B cell (primary cell): Measurements from ENCODE around the gene WWC1. TPM values are rescaled to one million over a fixed set of nuclear protein-coding genes. Genes with fewer than 3 reads are reported as not detected.
"Not testable (repeated sequence)": the region's sequence is repeated elsewhere in the genome, so short reads cannot be mapped to it uniquely, and the experiment has no call there.

Source experiments
- ATAC-seq: fragments of 200-7000 bp; cut with Tn5 transposase; one replicate; pipeline ENCODE4 v1.10.0; 2021; ENCODE audit warnings: low read depth, mild to moderate bottlenecking, moderate number of reproducible peaks, moderate library complexity
- CTCF ChIA-PET: fragments of 350-600 bp; sonication (Branson Sonifier 250); formaldehyde crosslinking; loops from one replicate; lab custom pipeline; 2021; ENCODE audit warnings: antibody characterized with exemption, inconsistent platforms; lab: Charles Lee
- POLR2A ChIA-PET: fragments of 350-600 bp; sonication (Branson Sonifier 250); formaldehyde crosslinking; loops from one replicate; lab custom pipeline; 2021; ENCODE audit warnings: antibody characterized with exemption; lab: Charles Lee
- DNase-seq: peaks from one replicate; pipeline ENCODE4 v3.0.0; 2013
- H2AFZ ChIP-seq: 2 replicates; pipeline ENCODE4 v1.6.1; 2012; ENCODE audit warnings: mild to moderate bottlenecking, low read depth, low read length; ENCODE audit not compliant: insufficient read depth, poor library complexity, severe bottlenecking
- H3K27ac ChIP-seq, 2 donors: 1 replicate in 1 of 2; 2 replicates in 1 of 2; pipeline ENCODE4 v1.5.1; 2012 to 2013; ENCODE audit warnings: low read length in 2 of 2, mild to moderate bottlenecking in 2 of 2, moderate library complexity in 1 of 2
- H3K27me3 ChIP-seq, 4 experiments: fragments of 200-600 bp in 1 of 4; sonication (generic) in 1 of 4; replicated peaks in 1 of 4; 1 replicate in 2 of 4; 2 replicates in 2 of 4; pipeline versions ENCODE4 v1.6.1 to v1.7.0; 2013 to 2016; ENCODE audit warnings: low read length in 3 of 4, mild to moderate bottlenecking in 2 of 4, mixed read lengths in 1 of 4, moderate library complexity in 1 of 4; ENCODE audit not compliant: insufficient read depth in 4 of 4, control insufficient read depth in 3 of 4; ENCODE audit errors: control extremely low read depth in 1 of 4
- H3K36me3 ChIP-seq, 2 experiments: replicated peaks in 1 of 2; 1 replicate in 1 of 2; 2 replicates in 1 of 2; pipeline versions ENCODE4 v1.6.1 to v1.7.1; 2013; ENCODE audit warnings: low read length in 1 of 2; ENCODE audit not compliant: insufficient read depth in 2 of 2, control insufficient read depth in 1 of 2; ENCODE audit errors: control extremely low read depth in 1 of 2, extremely low read depth in 1 of 2
- H3K4me1 ChIP-seq, 2 donors: fragments of 200-600 bp in 1 of 2; sonication (generic) in 1 of 2; 1 replicate in 1 of 2; 2 replicates in 1 of 2; pipeline versions ENCODE4 v1.5.1 to v1.6.1; 2013 to 2017; ENCODE audit warnings: low read length in 2 of 2; ENCODE audit not compliant: control insufficient read depth in 2 of 2, insufficient read depth in 2 of 2
- H3K4me2 ChIP-seq: replicated peaks from 2 replicates; pipeline ENCODE3; 2012; ENCODE audit warnings: mild to moderate bottlenecking, low read depth, low read length; ENCODE audit not compliant: poor library complexity, severe bottlenecking
- H3K4me3 ChIP-seq, 5 experiments: fragments of 200-600 bp in 1 of 5; sonication (generic) in 1 of 5; 1 replicate in 3 of 5; 2 replicates in 2 of 5; pipeline versions ENCODE4 v1.5.1 to v1.7.0; 2011 to 2016; ENCODE audit warnings: low read length in 4 of 5, mild to moderate bottlenecking in 4 of 5, low read depth in 2 of 5, control low read depth in 1 of 5, moderate library complexity in 1 of 5; ENCODE audit not compliant: insufficient read depth in 1 of 5; ENCODE audit errors: control extremely low read depth in 1 of 5, extremely low read depth in 1 of 5
- H3K79me2 ChIP-seq: fragments of 200-600 bp; sonication (generic); one replicate; pipeline ENCODE4 v1.6.0; 2016; ENCODE audit warnings: low read length; ENCODE audit not compliant: control insufficient read depth, insufficient read depth
- H3K9ac ChIP-seq: fragments of 200-600 bp; sonication (generic); 2 replicates; pipeline ENCODE4 v1.6.1; 2017; ENCODE audit warnings: mild to moderate bottlenecking, low read length, moderate library complexity
- H3K9me3 ChIP-seq, 3 donors: one replicate each; pipeline versions ENCODE4 v1.6.1 to v1.7.1; 2013; ENCODE audit warnings: low read length in 2 of 3; ENCODE audit not compliant: control insufficient read depth in 2 of 3, insufficient read depth in 1 of 3; ENCODE audit errors: control extremely low read depth in 1 of 3
- H4K20me1 ChIP-seq: 2 replicates; pipeline ENCODE4 v1.6.0; 2012; ENCODE audit warnings: mild to moderate bottlenecking, low read length; ENCODE audit not compliant: insufficient read depth, control insufficient read depth, poor library complexity, severe bottlenecking
- H3K27ac Mint-ChIP-seq: one replicate; pipeline ENCODE4 v1.8.0; 2021; ENCODE audit warnings: mixed read lengths
- H3K27me3 Mint-ChIP-seq: one replicate; pipeline ENCODE4 v1.8.0; 2021; ENCODE audit warnings: mixed read lengths
- H3K4me1 Mint-ChIP-seq: one replicate; pipeline ENCODE4 v1.8.0; 2021; ENCODE audit warnings: mixed read lengths
- H3K4me3 Mint-ChIP-seq: one replicate; pipeline ENCODE4 v1.8.0; 2021; ENCODE audit warnings: mixed read lengths
- H3K9me3 Mint-ChIP-seq: one replicate; pipeline ENCODE4 v1.8.0; 2022; ENCODE audit warnings: mixed read lengths; ENCODE audit not compliant: insufficient read depth
- EZH2 ChIP-seq: IDR thresholded peaks from 2 replicates; pipeline ENCODE4 v1.6.1; 2012; ENCODE audit warnings: borderline replicate concordance, low read depth, mild to moderate bottlenecking, moderate library complexity, low read length; ENCODE audit not compliant: insufficient read depth, poor library complexity, severe bottlenecking
- WGBS: methylation state at CpG from one replicate; pipeline ENCODE4 v1.1.5; 2013; ENCODE audit warnings: missing lambda C conversion rate; ENCODE audit not compliant: insufficient coverage; 5-methylcytosine and 5-hydroxymethylcytosine counted together
- intact Hi-C: fragments of 100-400 bp; cut with micrococcal nuclease; formaldehyde crosslinking; loops from one replicate; pipeline ENCODE4 v1.10.0; 2022
- polyA plus RNA-seq: library from polyadenylated mRNA; depleted of rRNA; stranded (reverse); fragments of >200 nt; gene quantifications from 2 replicates; pipeline ENCODE4 v1.2.3, GENCODE V29; 2012
- total RNA-seq, 2 donors: library from RNA; stranded (reverse); fragments of 120-200 nt in 1 of 2; gene quantifications; 1 replicate in 1 of 2; 2 replicates in 1 of 2; pipeline versions ENCODE4 v1.2.3 to v1.2.4, GENCODE V29; 2013 to 2022
- TF ChIP-seq, protein P1 (sequence below): fragments of 200-600 bp; IDR thresholded peaks from one replicate; pipeline ENCODE4 v1.8.0; 2022; ENCODE audit warnings: antibody characterized with exemption, mild to moderate bottlenecking

WWC1 gene
- total and polyA plus RNA-seq, 2 donors (not counting 1 experiment from before 2014, with no cell fraction given): 1.5 to 2.0 TPM

DNA sequence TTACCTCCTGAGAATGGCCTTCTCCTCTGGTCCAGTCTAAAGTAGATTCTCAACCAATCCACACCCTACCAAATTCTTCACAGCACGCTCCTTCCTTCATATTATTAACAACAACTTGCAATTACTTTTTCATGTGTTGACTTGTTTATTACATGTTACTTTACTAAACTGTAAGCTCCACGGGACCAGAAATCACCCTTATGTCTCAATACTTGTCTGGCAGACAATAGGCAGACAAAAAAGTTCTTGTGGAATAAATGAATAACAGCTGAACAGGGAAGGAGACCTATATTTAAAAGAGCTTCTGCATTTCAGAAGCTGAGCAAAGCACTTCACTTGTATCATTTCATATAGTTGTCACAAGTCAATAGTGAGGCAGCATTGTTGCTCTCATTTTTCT lies 5.7 kb upstream of the WWC1 start:
- peaks cover 10% of the 10 kb centered on the region for H3K9me3 Mint-ChIP-seq
- TF ChIP-seq, protein P1, sequence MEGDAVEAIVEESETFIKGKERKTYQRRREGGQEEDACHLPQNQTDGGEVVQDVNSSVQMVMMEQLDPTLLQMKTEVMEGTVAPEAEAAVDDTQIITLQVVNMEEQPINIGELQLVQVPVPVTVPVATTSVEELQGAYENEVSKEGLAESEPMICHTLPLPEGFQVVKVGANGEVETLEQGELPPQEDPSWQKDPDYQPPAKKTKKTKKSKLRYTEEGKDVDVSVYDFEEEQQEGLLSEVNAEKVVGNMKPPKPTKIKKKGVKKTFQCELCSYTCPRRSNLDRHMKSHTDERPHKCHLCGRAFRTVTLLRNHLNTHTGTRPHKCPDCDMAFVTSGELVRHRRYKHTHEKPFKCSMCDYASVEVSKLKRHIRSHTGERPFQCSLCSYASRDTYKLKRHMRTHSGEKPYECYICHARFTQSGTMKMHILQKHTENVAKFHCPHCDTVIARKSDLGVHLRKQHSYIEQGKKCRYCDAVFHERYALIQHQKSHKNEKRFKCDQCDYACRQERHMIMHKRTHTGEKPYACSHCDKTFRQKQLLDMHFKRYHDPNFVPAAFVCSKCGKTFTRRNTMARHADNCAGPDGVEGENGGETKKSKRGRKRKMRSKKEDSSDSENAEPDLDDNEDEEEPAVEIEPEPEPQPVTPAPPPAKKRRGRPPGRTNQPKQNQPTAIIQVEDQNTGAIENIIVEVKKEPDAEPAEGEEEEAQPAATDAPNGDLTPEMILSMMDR: no peak
- no peak for TF ChIP-seq EZH2

DNA sequence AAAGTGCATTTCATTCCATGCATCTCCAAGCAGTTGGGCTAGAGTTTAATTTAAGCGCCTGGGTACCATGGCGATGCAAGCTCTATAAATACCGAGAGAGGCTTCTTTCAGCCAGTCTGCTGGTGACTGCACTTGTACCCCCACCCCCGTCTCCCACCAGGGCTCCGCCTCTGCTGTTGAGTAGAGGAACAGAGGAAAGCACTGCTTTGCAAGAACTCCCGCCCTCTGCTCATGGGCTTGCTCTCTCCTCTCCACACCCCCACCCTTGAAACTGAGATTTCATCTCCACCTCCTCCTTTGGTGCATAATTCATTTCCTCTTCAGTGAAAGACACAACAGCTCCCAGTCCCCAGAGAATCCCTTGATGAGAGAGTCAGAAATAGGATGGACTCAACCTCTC lies 5.1 kb upstream of the WWC1 start:
- WGBS: 83% methylated on average over 2 of the region's 6 CpGs
- H4K20me1 ChIP-seq: no peaks in the 10 kb centered on the region
- no peaks in the 10 kb centered on the region for H3K36me3 ChIP-seq
- Mint-ChIP-seq H3K4me1 (peaks cover 16% of the 10 kb centered on the region), H3K4me3 (no peak overlapping the region), H3K9me3 (peaks cover 10% of the 10 kb centered on the region), H3K27ac (no peak overlapping the region), H3K27me3 (peaks cover 27% of the 10 kb centered on the region)
- H3K9ac ChIP-seq: no peak overlapping the region
- H3K27ac ChIP-seq: no peak overlapping the region
- intact Hi-C loops: no loop called here
- H3K9me3 ChIP-seq: peaks cover 0 to 24% (median 12%) of the 10 kb centered on the region in 3 donors
- CTCF ChIA-PET: no interaction called here
- H3K4me1 ChIP-seq: peaks cover 4 to 9% of the 10 kb centered on the region in 2 donors
- TF ChIP-seq EZH2: no peak
- TF ChIP-seq, protein P1: no peak
- ATAC-seq: no peak
- H3K79me2 ChIP-seq: no peaks in the 10 kb centered on the region
- POLR2A ChIA-PET: no interaction called here
- no peak overlapping the region for H3K4me3 ChIP-seq
- peaks cover 0 to 8% (median 0%) of the 10 kb centered on the region in 4 experiments for H3K27me3 ChIP-seq
- H3K4me2 ChIP-seq: no peak overlapping the region
- no peak for DNase-seq
- H2AFZ ChIP-seq: no peak overlapping the region

More for the DNA sequence above, 5.7 kb upstream of the WWC1 start:
- no CpG with 5 or more reads among the region's 2 CpGs for WGBS
- intact Hi-C loops: no loop called here
- Histone ChIP-seq H2AFZ (no peak overlapping the region), H3K79me2 (no peaks in the 10 kb centered on the region), H3K9me3 (peaks cover 0 to 19% (median 12%) of the 10 kb centered on the region in 3 donors), H3K4me1 (peaks cover 0 to 5% of the 10 kb centered on the region in 2 donors), H3K27ac (no peak overlapping the region), H3K4me3 (no peak overlapping the region), H3K4me2 (no peak overlapping the region), H3K36me3 (no peaks in the 10 kb centered on the region), H3K9ac (no peak overlapping the region), H3K27me3 (peaks cover 0 to 2% (median 0%) of the 10 kb centered on the region in 4 experiments), H4K20me1 (no peaks in the 10 kb centered on the region)
- CTCF ChIA-PET: no interaction called here
- Mint-ChIP-seq H3K4me3 (no peak overlapping the region), H3K27me3 (peaks cover 23% of the 10 kb centered on the region), H3K4me1 (peaks cover 11% of the 10 kb centered on the region), H3K27ac (no peak overlapping the region)
- DNase-seq: no peak
- POLR2A ChIA-PET: no interaction called here
- ATAC-seq: no peak

DNA sequence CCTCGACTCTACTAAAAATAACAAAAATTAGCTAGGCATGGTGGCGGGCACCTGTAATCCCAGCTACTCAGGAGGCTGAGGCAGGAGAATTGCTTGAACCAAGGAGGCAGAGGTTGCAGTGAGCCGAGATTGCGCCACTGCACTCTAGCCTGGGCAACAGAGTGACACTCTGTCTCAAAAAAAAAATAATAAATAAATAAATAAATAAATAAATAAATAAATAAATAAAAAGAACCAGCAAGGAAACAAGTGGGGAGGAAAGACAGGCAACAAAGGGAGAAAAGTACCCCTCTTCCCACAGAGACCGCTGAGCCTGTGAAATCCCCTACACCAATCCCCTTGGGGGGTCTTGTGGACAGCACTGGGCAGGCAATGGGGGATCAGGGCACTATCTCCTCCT lies 4.6 kb upstream of the WWC1 start:
- peaks cover 16% of the 10 kb centered on the region for H3K4me1 Mint-ChIP-seq
- WGBS: 100% methylated on average over 2 of the region's 5 CpGs
- H3K9ac ChIP-seq, H2AFZ ChIP-seq, H3K27me3 ChIP-seq, H3K27ac ChIP-seq, H3K4me3 Mint-ChIP-seq, CTCF ChIA-PET, H3K27ac Mint-ChIP-seq, H3K4me2 ChIP-seq, H3K79me2 ChIP-seq, H3K4me1 ChIP-seq, H3K4me3 ChIP-seq, H3K36me3 ChIP-seq, H3K9me3 Mint-ChIP-seq, DNase-seq, intact Hi-C loops, H4K20me1 ChIP-seq, POLR2A ChIA-PET, ATAC-seq: not testable (repeated sequence)
- peaks cover 27% of the 10 kb centered on the region for H3K27me3 Mint-ChIP-seq
- peaks cover 0 to 25% (median 12%) of the 10 kb centered on the region in 3 donors for H3K9me3 ChIP-seq
